Trophoblast cell (in vitro differentiated cells and primary cell): ENCODE measurements around the gene ZIM2. TPM values are rescaled to one million over a fixed set of nuclear protein-coding genes. Genes with fewer than 3 reads are reported as not detected.
A peak's percentile ranks its signal among the peaks of the same experiment; 100 is the strongest.

Experiments
- DNase-seq, 2 donors: peaks; one replicate each; pipeline ENCODE4 v3.0.0-alpha.2; 2016
- H2AFZ ChIP-seq: 2 replicates; pipeline ENCODE4 v1.6.1; 2013; ENCODE audit warnings: low read length, moderate library complexity, mild to moderate bottlenecking; ENCODE audit not compliant: insufficient read depth, poor library complexity
- H2AK5ac ChIP-seq: 2 replicates; pipeline ENCODE4 v1.6.1; 2013; ENCODE audit warnings: mild to moderate bottlenecking, low read length
- H2BK120ac ChIP-seq: 2 replicates; pipeline ENCODE4 v1.6.1; 2013; ENCODE audit warnings: low read length, mild to moderate bottlenecking, moderate library complexity; ENCODE audit not compliant: insufficient read depth, poor library complexity
- H2BK12ac ChIP-seq: 2 replicates; pipeline ENCODE4 v1.6.1; 2013; ENCODE audit warnings: mild to moderate bottlenecking, low read length, moderate library complexity
- H2BK5ac ChIP-seq: 2 replicates; pipeline ENCODE4 v1.6.1; 2013; ENCODE audit warnings: low read length, low read depth, moderate library complexity, mild to moderate bottlenecking; ENCODE audit not compliant: poor library complexity
- H3K14ac ChIP-seq: 2 replicates; pipeline ENCODE4 v1.6.1; 2013; ENCODE audit warnings: mild to moderate bottlenecking, low read length
- H3K18ac ChIP-seq: 2 replicates; pipeline ENCODE4 v1.6.1; 2013; ENCODE audit warnings: mild to moderate bottlenecking, low read length
- H3K23ac ChIP-seq: 2 replicates; pipeline ENCODE4 v1.6.1; 2013; ENCODE audit warnings: low read length
- H3K27ac ChIP-seq: 2 replicates; pipeline ENCODE4 v1.5.1; 2013; ENCODE audit warnings: low read depth, mild to moderate bottlenecking, inconsistent platforms, low read length, moderate library complexity
- H3K27me3 ChIP-seq: 2 replicates; pipeline ENCODE4 v1.6.1; 2013; ENCODE audit warnings: inconsistent platforms, mild to moderate bottlenecking, low read length, moderate library complexity; ENCODE audit not compliant: insufficient read depth
- H3K36me3 ChIP-seq, 2 experiments: 1 replicate in 1 of 2; 2 replicates in 1 of 2; pipeline ENCODE4 v1.6.1; 2013; ENCODE audit warnings: low read length in 2 of 2, mild to moderate bottlenecking in 2 of 2, moderate library complexity in 1 of 2; ENCODE audit not compliant: insufficient read depth in 2 of 2, control insufficient read depth in 1 of 2
- H3K4ac ChIP-seq: 2 replicates; pipeline ENCODE4 v1.6.1; 2013; ENCODE audit warnings: low read depth, mild to moderate bottlenecking, low read length, moderate library complexity
- H3K4me1 ChIP-seq, 2 experiments: 1 replicate in 1 of 2; 2 replicates in 1 of 2; pipeline ENCODE4 v1.6.1; 2013; ENCODE audit warnings: low read length in 2 of 2, mild to moderate bottlenecking in 2 of 2, moderate library complexity in 1 of 2; ENCODE audit not compliant: insufficient read depth in 2 of 2, control insufficient read depth in 1 of 2
- H3K4me2 ChIP-seq: 2 replicates; pipeline ENCODE4 v1.6.1; 2013; ENCODE audit warnings: inconsistent platforms, mild to moderate bottlenecking, low read length, moderate library complexity
- H3K4me3 ChIP-seq: 2 replicates; pipeline ENCODE4 v1.5.1; 2013; ENCODE audit warnings: mild to moderate bottlenecking, low read depth, low read length, inconsistent platforms
- H3K79me1 ChIP-seq: one replicate; pipeline ENCODE4 v1.6.1; 2013; ENCODE audit warnings: low read length
- H3K79me2 ChIP-seq: 2 replicates; pipeline ENCODE4 v1.6.1; 2013; ENCODE audit warnings: low read length, mild to moderate bottlenecking; ENCODE audit not compliant: control insufficient read depth, insufficient read depth, poor library complexity
- H3K9ac ChIP-seq: 2 replicates; pipeline ENCODE4 v1.6.1; 2013; ENCODE audit warnings: mild to moderate bottlenecking, low read length
- H3K9me3 ChIP-seq: 2 replicates; pipeline ENCODE4 v1.6.1; 2013; ENCODE audit warnings: low read depth, mild to moderate bottlenecking, control low read depth, inconsistent platforms, low read length; ENCODE audit not compliant: insufficient read depth
- H4K12ac ChIP-seq: 2 replicates; pipeline ENCODE4 v1.6.1; 2013; ENCODE audit warnings: low read depth, mild to moderate bottlenecking, low read length, moderate library complexity
- H4K8ac ChIP-seq: 2 replicates; pipeline ENCODE4 v1.6.1; 2013; ENCODE audit warnings: low read depth, mild to moderate bottlenecking, low read length, moderate library complexity
- H4K91ac ChIP-seq: one replicate; pipeline ENCODE4 v1.6.1; 2013; ENCODE audit warnings: low read depth, mild to moderate bottlenecking, low read length, moderate library complexity
- WGBS: extraction: QIAGEN DNeasy Blood & Tissue Kit; methylation state at CpG from one replicate; pipeline ENCODE4 v1.1.7; 2013; ENCODE audit warnings: missing lambda C conversion rate; ENCODE audit not compliant: insufficient read length, insufficient coverage; ENCODE audit errors: extremely low coverage; 5-methylcytosine and 5-hydroxymethylcytosine counted together
- polyA plus RNA-seq: library from polyadenylated mRNA; stranded (reverse); fragments of 200-250 nt; gene quantifications from 2 replicates; pipeline ENCODE4 v1.2.3, GENCODE V29; 2013

Gene ZIM2
- polyA plus RNA-seq, result 0.64 and 0.85 TPM in 2 replicates

DNA sequence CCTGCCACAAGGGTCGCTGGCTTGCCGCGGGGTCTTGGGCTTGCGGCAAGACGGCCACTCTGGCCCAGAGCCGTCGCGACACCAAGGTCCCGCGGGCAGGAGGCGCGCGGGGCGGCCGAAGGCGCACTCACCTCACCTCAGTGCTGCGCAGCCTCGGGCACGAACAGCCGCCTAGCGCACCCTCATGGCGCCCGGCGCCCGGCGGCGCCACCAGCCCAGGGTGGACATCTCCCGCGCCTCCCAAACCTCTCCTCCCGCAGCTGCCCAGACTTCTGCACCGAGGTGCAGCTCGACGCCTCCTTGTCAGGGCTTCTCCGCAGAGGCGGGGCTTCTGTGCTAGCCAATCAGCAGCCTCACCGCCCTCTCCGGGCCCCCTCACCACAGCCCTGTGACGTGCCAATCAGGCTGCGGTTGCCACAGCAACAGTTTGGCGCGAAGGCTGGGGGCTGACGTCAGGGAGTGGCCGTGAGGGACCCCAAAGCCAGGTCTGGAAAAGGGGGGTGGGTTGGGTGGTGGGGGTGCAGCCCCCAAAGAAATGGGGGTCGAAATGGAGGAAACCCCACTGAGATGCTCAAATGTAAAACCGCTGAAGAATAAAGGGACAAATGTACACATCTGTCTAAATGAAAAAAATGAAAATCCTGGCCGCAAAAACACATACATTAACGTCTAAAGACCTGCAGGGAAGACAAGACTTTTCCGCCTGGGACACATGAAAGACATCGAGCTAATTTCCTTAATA is at the start of gene ZIM2, which contains the start of gene PEG3:
TSS of gene ZIM2 (minus strand) at position 276 of the 742 bp plus-strand sequence. CDS start 16,449 bp downstream, outside the sequence.
TSS of gene PEG3 (minus strand) at position 276 of the 742 bp plus-strand sequence. CDS start 16,071 bp downstream, outside the sequence.
- Histone ChIP-seq H3K79me2 (no peaks in the 10 kb centered on the region), H3K9me3 (peaks cover 41% of the 10 kb centered on the region), H3K79me1 (peaks cover 2% of the 10 kb centered on the region), H2BK12ac (no peak within 1 kb of the TSS), H3K18ac (no peak within 1 kb of the TSS), H4K91ac (peak within 1 kb of the TSS; percentile 37), H3K23ac (no peak within 1 kb of the TSS), H3K27me3 (no peaks in the 10 kb centered on the region), H3K4me2 (peak within 1 kb of the TSS; percentile 72), H3K14ac (peak within 1 kb of the TSS; percentile 4), H3K4me1 (no peaks in the 10 kb centered on the region), H4K8ac (peak within 1 kb of the TSS; percentile 31), H4K12ac (no peak within 1 kb of the TSS), H3K27ac (peak within 1 kb of the TSS; percentile 34), H2AFZ (peak within 1 kb of the TSS; percentile 17), H3K36me3 (peaks cover 0 to 4% of the 10 kb centered on the region in 2 experiments), H3K4me3 (peak within 1 kb of the TSS; percentile 74), H2BK120ac (no peak within 1 kb of the TSS), H3K4ac (no peak within 1 kb of the TSS), H2BK5ac (peak within 1 kb of the TSS; percentile 18), H2AK5ac (no peak within 1 kb of the TSS), H3K9ac (no peak within 1 kb of the TSS)
- WGBS, result no CpG with 5 or more reads among the region's 49 CpGs
- DNase-seq, result peak; percentile 57 to 70

GRCh38 chr19:56885173-56885985 is 44.9 kb upstream of the ZIM2 start:
- H3K27ac ChIP-seq, result peak overlapping the region; percentile 55
- no peak overlapping the region for H2AK5ac ChIP-seq
- no peak overlapping the region for H3K9ac ChIP-seq
- no peaks in the 10 kb centered on the region for H3K27me3 ChIP-seq
- no peak overlapping the region for H2BK5ac ChIP-seq
- H3K36me3 ChIP-seq, result no peaks in the 10 kb centered on the region
- no peak overlapping the region for H3K14ac ChIP-seq
- no CpG with 5 or more reads among the region's 14 CpGs for WGBS
- H3K79me1 ChIP-seq, result no peaks in the 10 kb centered on the region
- no peaks in the 10 kb centered on the region for H3K79me2 ChIP-seq
- H4K8ac ChIP-seq, result no peak overlapping the region
- peaks cover 32% of the 10 kb centered on the region for H3K9me3 ChIP-seq
- no peak overlapping the region for H2BK120ac ChIP-seq
- H3K4me3 ChIP-seq, result no peak overlapping the region
- H2AFZ ChIP-seq, result no peak overlapping the region
- H3K4ac ChIP-seq, result no peak overlapping the region
- no peaks in the 10 kb centered on the region for H3K4me1 ChIP-seq
- H2BK12ac ChIP-seq, result no peak overlapping the region
- DNase-seq, result peak in 1 of 2 donors; percentile 69
- H3K18ac ChIP-seq, result no peak overlapping the region
- H4K12ac ChIP-seq, result no peak overlapping the region
- H4K91ac ChIP-seq, result no peak overlapping the region
- no peak overlapping the region for H3K23ac ChIP-seq
- H3K4me2 ChIP-seq, result no peak overlapping the region

DNA sequence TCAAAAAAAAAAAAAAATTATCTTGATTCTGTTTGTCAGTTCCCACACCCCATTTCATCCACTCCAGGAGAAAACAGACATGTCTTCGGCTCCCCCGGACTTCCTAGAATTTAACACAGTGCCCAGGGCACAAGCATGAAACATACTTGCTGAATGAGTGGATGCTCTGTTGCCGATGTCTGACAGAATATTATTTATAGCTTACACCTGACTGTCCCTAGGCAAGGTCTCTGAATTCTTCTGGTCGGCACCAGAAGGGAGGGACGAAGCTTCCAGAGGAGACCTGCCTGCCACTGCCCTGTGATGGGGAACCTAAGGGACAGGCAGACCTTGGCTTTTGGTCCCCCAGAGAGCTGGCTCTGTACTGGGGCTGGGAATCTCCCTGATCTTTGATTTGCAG is 43.9 kb upstream of the ZIM2 start:
- Histone ChIP-seq H3K27me3 (no peaks in the 10 kb centered on the region), H3K4me2 (no peak overlapping the region), H3K79me1 (no peaks in the 10 kb centered on the region), H3K27ac (no peak overlapping the region), H2BK5ac (no peak overlapping the region), H3K9me3 (peaks cover 32% of the 10 kb centered on the region), H4K8ac (no peak overlapping the region), H2BK120ac (no peak overlapping the region), H3K4me3 (no peak overlapping the region), H3K9ac (no peak overlapping the region), H2AK5ac (no peak overlapping the region), H3K36me3 (no peaks in the 10 kb centered on the region), H3K4ac (no peak overlapping the region), H4K91ac (no peak overlapping the region), H3K14ac (no peak overlapping the region), H2AFZ (no peak overlapping the region), H4K12ac (no peak overlapping the region), H2BK12ac (no peak overlapping the region), H3K79me2 (no peaks in the 10 kb centered on the region), H3K23ac (no peak overlapping the region), H3K4me1 (no peaks in the 10 kb centered on the region), H3K18ac (no peak overlapping the region)
- peak; percentile 49 to 66 for DNase-seq
- no CpG with 5 or more reads among the region's 5 CpGs for WGBS

GRCh38 chr19:56880592-56881190 is 40.2 kb upstream of the ZIM2 start:
- Histone ChIP-seq H3K4me1 (no peaks in the 10 kb centered on the region), H3K9ac (no peak overlapping the region), H2AK5ac (no peak overlapping the region), H3K4ac (no peak overlapping the region), H4K8ac (no peak overlapping the region), H3K18ac (no peak overlapping the region), H3K27ac (no peak overlapping the region), H3K4me2 (no peak overlapping the region), H3K79me1 (no peaks in the 10 kb centered on the region), H3K9me3 (peaks cover 26% of the 10 kb centered on the region), H3K14ac (no peak overlapping the region), H2BK5ac (no peak overlapping the region), H3K4me3 (no peak overlapping the region), H4K91ac (no peak overlapping the region), H3K79me2 (no peaks in the 10 kb centered on the region), H2BK120ac (no peak overlapping the region), H4K12ac (no peak overlapping the region), H2AFZ (no peak overlapping the region), H3K36me3 (no peaks in the 10 kb centered on the region), H3K27me3 (no peaks in the 10 kb centered on the region), H2BK12ac (no peak overlapping the region), H3K23ac (no peak overlapping the region)
- no CpG with 5 or more reads among the region's 5 CpGs for WGBS
- DNase-seq, result no peak
